OCI-LY1 (cell line): Measurements from ENCODE around the gene MRC2.

ENCODE experiments used
- H2AFZ ChIP-seq: fragments of 200-600 bp; sonication (generic), shearing (Covaris generic); 2 replicates; pipeline ENCODE4 v1.6.0; 2014; ENCODE audit warnings: antibody characterized with exemption, mild to moderate bottlenecking, low read length
- H3F3A ChIP-seq: fragments of 200-600 bp; sonication (generic), shearing (Covaris generic); 2 replicates; pipeline ENCODE4 v1.6.0; 2014; ENCODE audit warnings: mild to moderate bottlenecking, antibody characterized with exemption, low read length, moderate library complexity; ENCODE audit not compliant: insufficient read depth
- H3K27ac ChIP-seq: fragments of 200-600 bp; sonication (generic); 2 replicates; pipeline ENCODE4 v1.5.1; 2014; ENCODE audit warnings: low read length, mixed run types, mild to moderate bottlenecking, low read depth; ENCODE audit not compliant: poor library complexity, severe bottlenecking
- H3K27me3 ChIP-seq: fragments of 200-600 bp; sonication (generic); 2 replicates; pipeline ENCODE4 v1.6.0; 2014; ENCODE audit warnings: antibody characterized with exemption, mild to moderate bottlenecking, low read length, moderate library complexity; ENCODE audit not compliant: insufficient read depth
- H3K36me3 ChIP-seq: fragments of 200-600 bp; sonication (generic); 2 replicates; pipeline ENCODE4 v1.6.1; 2014; ENCODE audit warnings: mild to moderate bottlenecking, antibody characterized with exemption, low read length, moderate library complexity, mixed read lengths; ENCODE audit not compliant: insufficient read depth
- H3K4me1 ChIP-seq: fragments of 200-600 bp; sonication (generic); 2 replicates; pipeline ENCODE4 v1.5.1; 2014; ENCODE audit warnings: mild to moderate bottlenecking, low read length, moderate library complexity; ENCODE audit not compliant: insufficient read depth, severe bottlenecking
- H3K4me2 ChIP-seq: fragments of 200-600 bp; sonication (generic), shearing (Covaris generic); 2 replicates; pipeline ENCODE4 v1.6.1; 2014; ENCODE audit warnings: low read length
- H3K4me3 ChIP-seq: fragments of 200-600 bp; sonication (generic); 2 replicates; pipeline ENCODE4 v1.5.1; 2014; ENCODE audit warnings: low read length, low read depth, mild to moderate bottlenecking, mixed read lengths; ENCODE audit not compliant: poor library complexity, severe bottlenecking
- H3K79me2 ChIP-seq: fragments of 200-600 bp; shearing (Covaris generic); 2 replicates; pipeline ENCODE4 v1.6.1; 2016; ENCODE audit warnings: mixed run types, low read length, mixed read lengths; ENCODE audit not compliant: insufficient read depth
- H3K9ac ChIP-seq: fragments of 200-600 bp; sonication (generic), shearing (Covaris generic); 2 replicates; pipeline ENCODE4 v1.6.1; 2014; ENCODE audit warnings: mild to moderate bottlenecking, low read length, mixed read lengths
- H3K9me2 ChIP-seq: fragments of 200-600 bp; sonication (generic), shearing (Covaris generic); 2 replicates; pipeline ENCODE4 v1.6.1; 2014; ENCODE audit warnings: low read depth, mild to moderate bottlenecking, low read length, mixed read lengths
- H3K9me3 ChIP-seq: fragments of 200-600 bp; shearing (Covaris generic); 2 replicates; pipeline ENCODE4 v1.6.1; 2014; ENCODE audit warnings: low read length, mixed read lengths
- H4K20me1 ChIP-seq: fragments of 200-600 bp; sonication (generic), shearing (Covaris generic); 2 replicates; pipeline ENCODE4 v1.6.0; 2016; ENCODE audit warnings: mild to moderate bottlenecking, low read length; ENCODE audit not compliant: insufficient read depth
- CTCF ChIP-seq: fragments of 200-600 bp; sonication (generic), shearing (Covaris generic); IDR thresholded peaks from 2 replicates; pipeline ENCODE4 v1.5.1; 2017; ENCODE audit warnings: mild to moderate bottlenecking, antibody characterized with exemption, low read length, moderate library complexity, mixed read lengths
- EZH2 ChIP-seq: fragments of 200-600 bp; sonication (generic), shearing (Covaris generic); IDR thresholded peaks from 2 replicates; pipeline ENCODE4 v1.8.0; 2017; ENCODE audit warnings: borderline replicate concordance, mixed run types, mild to moderate bottlenecking, antibody characterized with exemption, low read length, moderate library complexity, mixed read lengths

MRC2 gene

GRCh38 chr17:62675701-62676100, 48.2 kb downstream of the MRC2 start:
- Histone ChIP-seq H3K4me3 (no peak overlapping the region), H3K36me3 (no peaks in the 10 kb centered on the region), H3K79me2 (no peaks in the 10 kb centered on the region), H3K27ac (no peak overlapping the region), H3K9ac (no peak overlapping the region), H3F3A (no peaks in the 10 kb centered on the region), H3K9me3 (no peaks in the 10 kb centered on the region), H3K27me3 (0 out of 2 replicates have a peak, but pooled peaks cover 6% of the 10 kb centered on the region), H2AFZ (no peak overlapping the region), H3K4me1 (peaks cover 8% of the 10 kb centered on the region), H3K4me2 (no peak overlapping the region), H3K9me2 (no peaks in the 10 kb centered on the region), H4K20me1 (no peaks in the 10 kb centered on the region)
- TF ChIP-seq EZH2, result no peak
- no peak for TF ChIP-seq CTCF

GRCh38 chr17:62676231-62676943, 48.9 kb downstream of the MRC2 start:
- Histone ChIP-seq H3K36me3 (no peaks in the 10 kb centered on the region), H3K27me3 (0 out of 2 replicates have a peak, but pooled peaks cover 6% of the 10 kb centered on the region), H3F3A (no peaks in the 10 kb centered on the region), H3K9ac (no peak overlapping the region), H3K4me2 (no peak overlapping the region), H4K20me1 (no peaks in the 10 kb centered on the region), H3K27ac (no peak overlapping the region), H3K79me2 (no peaks in the 10 kb centered on the region), H3K4me1 (peaks cover 7% of the 10 kb centered on the region), H2AFZ (no peak overlapping the region), H3K4me3 (no peak overlapping the region), H3K9me2 (no peaks in the 10 kb centered on the region), H3K9me3 (no peaks in the 10 kb centered on the region)
- TF ChIP-seq EZH2 (no peak), CTCF (no peak)

- H3K9me2 ChIP-seq, result no peaks in the 10 kb centered on the region
- H3K36me3 ChIP-seq, result no peaks in the 10 kb centered on the region
- H3K27me3 ChIP-seq, result 0 out of 2 replicates have a peak, but pooled peaks cover 6% of the 10 kb centered on the region
- no peak overlapping the region for H3K4me3 ChIP-seq
- H3K4me2 ChIP-seq, result no peak overlapping the region
- no peaks in the 10 kb centered on the region for H3F3A ChIP-seq
- H2AFZ ChIP-seq, result no peak overlapping the region
- no peaks in the 10 kb centered on the region for H4K20me1 ChIP-seq
- H3K27ac ChIP-seq, result no peak overlapping the region
- H3K9me3 ChIP-seq, result no peaks in the 10 kb centered on the region
- no peak overlapping the region for H3K9ac ChIP-seq
- H3K79me2 ChIP-seq, result no peaks in the 10 kb centered on the region
- TF ChIP-seq EZH2 (no peak), CTCF (no peak)
- no peaks in the 10 kb centered on the region for H3K4me1 ChIP-seq
These were observed 49.6 kb downstream of the MRC2 start for GRCh38 chr17:62676952-62677596.
